ENCODE results near the gene XAF1. TPM values are rescaled to one million over a fixed set of nuclear protein-coding genes. Genes with fewer than 3 reads are reported as not detected.

Gene XAF1
- total and polyA plus RNA-seq, 10 of the 15 experiments (the other 5 are each of a cell fraction or from before 2014, with no cell fraction given) = 16.3 to 59.1 (median 44.6) TPM

GRCh38 chr17:6710317-6710716 is 45.5 kb upstream of the XAF1 start:
- Histone ChIP-seq H3K4me3 (no peak overlapping the region), H3K27ac (ENCODE audit: control insufficient read depth, insufficient read depth) (no peak overlapping the region), H3K4me1 (ENCODE audit: control insufficient read depth, insufficient read depth, low read length) (no peaks in the 10 kb centered on the region), H3K4me2 (ENCODE audit: control insufficient read depth, insufficient read depth) (no peak overlapping the region), H4K20me1 (ENCODE audit: control insufficient read depth, insufficient read depth) (no peaks in the 10 kb centered on the region), H3K9ac (ENCODE audit: control insufficient read depth, insufficient read depth, low read length) (no peak overlapping the region), H2AFZ (ENCODE audit: control insufficient read depth, low read depth, low read length) (no peak overlapping the region), H3K36me3 (ENCODE audit: control insufficient read depth in 2 of 2, insufficient read depth in 2 of 2, low read length in 1 of 2) (no peaks in the 10 kb centered on the region), H3K9me3 (replicated peaks; ENCODE audit: control insufficient read depth, insufficient read depth, low read length) (no peaks in the 10 kb centered on the region; the same call in 2 of the 3 replicates), H3K27me3 (replicated peaks in 1 of 2; ENCODE audit: control insufficient read depth in 2 of 2, insufficient read depth in 2 of 2, low read length in 1 of 2) (peaks cover 4 to 8% of the 10 kb centered on the region in 2 experiments; a peak in 3 of 4 replicates), H3K79me2 (ENCODE audit: control insufficient read depth, insufficient read depth, low read length) (no peaks in the 10 kb centered on the region)
- ChIA-PET CTCF (no interaction called here), SMC1A (ENCODE audit: uncharacterized antibody, unreplicated experiment) (no interaction called here), POLR2A (no interaction called here), RAD21 (ENCODE audit: unreplicated experiment) (no interaction called here)
- WGBS (ENCODE audit: insufficient coverage, insufficient replicate concordance, low lambda C conversion rate, missing lambda C conversion rate) = 66% methylated on average over 11 of the region's 11 CpGs
- no peak for FAIRE-seq
- in situ Hi-C loops (cut with MboI) (no loop called here), intact Hi-C loops (cut with micrococcal nuclease; ENCODE audit: unreplicated experiment) (no loop called here)
- no peak for TF ChIP-seq RBBP5 (conservative IDR thresholded peaks at IDR 0.05)
- no peak for TF ChIP-seq GATAD2B (conservative IDR thresholded peaks at IDR 0.05; ENCODE audit: low read depth)
- TF ChIP-seq ATF3 (IDR thresholded peaks at IDR 0.05; ENCODE audit: borderline replicate concordance, extremely low read depth, low read depth, low read length) = no peak
- TF ChIP-seq ZNF217 (IDR thresholded peaks at IDR 0.05) = no peak
- no peak for TF ChIP-seq TBL1XR1 (IDR thresholded peaks at IDR 0.05; ENCODE audit: low read depth, low read length)
- TF ChIP-seq REST (IDR thresholded peaks at IDR 0.05; ENCODE audit: low read depth, low read length) = no peak
- no peak for TF ChIP-seq YY1 (IDR thresholded peaks at IDR 0.05; ENCODE audit: low read depth, low read length)
- TF ChIP-seq ZBED1 (IDR thresholded peaks at IDR 0.05; ENCODE audit: borderline replicate concordance) = no peak
- no peak for TF ChIP-seq SPI1 (IDR thresholded peaks at IDR 0.05; ENCODE audit: borderline replicate concordance, insufficient read depth, low read depth, low read length)
- no peak for TF ChIP-seq CBX3 (IDR thresholded peaks at IDR 0.05; ENCODE audit: borderline replicate concordance, low read depth)
- no peak for TF ChIP-seq ZNF207 (IDR thresholded peaks at IDR 0.05; ENCODE audit: borderline replicate concordance)
- TF ChIP-seq TCF12 (IDR thresholded peaks at IDR 0.05; ENCODE audit: low read depth, low read length) = no peak
- TF ChIP-seq IRF4 (IDR thresholded peaks at IDR 0.05; ENCODE audit: low read depth, low read length) = no peak
- no peak for DNase-seq (ENCODE audit: low read depth, low spot score)
- BruUV-seq (replicated peaks) = no TSS peak
- ATAC-seq = no peak
